Astrocyte (in vitro differentiated cells and primary cell): Measurements from ENCODE around the gene NAT9. TPM values are rescaled to one million over a fixed set of nuclear protein-coding genes. Genes with fewer than 3 reads are reported as not detected.

Experiments
- DNase-seq: peaks from one replicate; pipeline ENCODE4 v3.0.0-alpha.2; 2010; ENCODE audit warnings: low read depth
- FAIRE-seq: peaks from 2 replicates; lab custom pipeline; 2011; peaks lifted over from hg19 to GRCh38; lab: Jason Lieb, UNC
- H2AFZ ChIP-seq: 2 replicates; pipeline ENCODE4 v1.6.0; 2012; ENCODE audit warnings: low read depth, low read length, inconsistent platforms
- H3K27ac ChIP-seq: 2 replicates; pipeline ENCODE4 v1.5.1; 2011; ENCODE audit warnings: low read depth, low read length, inconsistent platforms
- H3K27me3 ChIP-seq: 2 replicates; pipeline ENCODE4 v1.6.0; 2011; ENCODE audit warnings: low read length, inconsistent platforms; ENCODE audit not compliant: insufficient read depth
- H3K36me3 ChIP-seq: 2 replicates; pipeline ENCODE4 v1.5.1; 2011; ENCODE audit warnings: low read length, inconsistent platforms; ENCODE audit not compliant: insufficient read depth
- H3K4me1 ChIP-seq: 2 replicates; pipeline ENCODE4 v1.5.1; 2011; ENCODE audit warnings: low read length, inconsistent platforms; ENCODE audit not compliant: insufficient read depth
- H3K4me2 ChIP-seq: 2 replicates; pipeline ENCODE4 v1.6.0; 2012; ENCODE audit warnings: low read length, inconsistent platforms
- H3K4me3 ChIP-seq: 2 replicates; pipeline ENCODE4 v1.5.1; 2011; ENCODE audit warnings: low read depth, mild to moderate bottlenecking, low read length, inconsistent platforms; ENCODE audit not compliant: insufficient read depth
- H3K79me2 ChIP-seq: 2 replicates; pipeline ENCODE4 v1.6.0; 2012; ENCODE audit warnings: mild to moderate bottlenecking, low read length, inconsistent platforms; ENCODE audit not compliant: insufficient read depth
- H3K9ac ChIP-seq: 2 replicates; pipeline ENCODE4 v1.6.0; 2012; ENCODE audit warnings: mild to moderate bottlenecking, low read length, inconsistent platforms
- H3K9me3 ChIP-seq: 2 replicates; pipeline ENCODE4 v1.5.1; 2012; ENCODE audit warnings: low read depth, mild to moderate bottlenecking, low read length, inconsistent platforms; ENCODE audit not compliant: insufficient read depth
- H4K20me1 ChIP-seq: 2 replicates; pipeline ENCODE4 v1.6.0; 2012; ENCODE audit warnings: low read length, inconsistent platforms; ENCODE audit not compliant: insufficient read depth
- H3K27ac Mint-ChIP-seq: one replicate; pipeline ENCODE4 v1.8.0; 2021; ENCODE audit warnings: mild to moderate bottlenecking, mixed read lengths; ENCODE audit not compliant: unreplicated experiment
- H3K27me3 Mint-ChIP-seq: one replicate; pipeline ENCODE4 v1.8.0; 2021; ENCODE audit warnings: low read depth, mixed read lengths; ENCODE audit not compliant: unreplicated experiment
- H3K36me3 Mint-ChIP-seq: one replicate; pipeline ENCODE4 v1.8.0; 2021; ENCODE audit warnings: low read depth, mixed read lengths; ENCODE audit not compliant: unreplicated experiment
- H3K4me1 Mint-ChIP-seq: one replicate; pipeline ENCODE4 v1.8.0; 2021; ENCODE audit warnings: low read depth, mixed read lengths; ENCODE audit not compliant: unreplicated experiment
- H3K4me3 Mint-ChIP-seq: one replicate; pipeline ENCODE4 v1.8.0; 2021; ENCODE audit warnings: mild to moderate bottlenecking, moderate library complexity, mixed read lengths; ENCODE audit not compliant: unreplicated experiment
- H3K9me3 Mint-ChIP-seq: one replicate; pipeline ENCODE4 v1.8.0; 2021; ENCODE audit warnings: mild to moderate bottlenecking, mixed read lengths; ENCODE audit not compliant: unreplicated experiment
- CTCF ChIP-seq: IDR thresholded peaks from 2 replicates; pipeline ENCODE4 v1.5.1; 2011; ENCODE audit warnings: low read depth, mild to moderate bottlenecking, inconsistent platforms, low read length, moderate library complexity; ENCODE audit not compliant: insufficient read depth
- EZH2 ChIP-seq: IDR thresholded peaks from 2 replicates; pipeline ENCODE4 v1.6.1; 2012; ENCODE audit warnings: mild to moderate bottlenecking, low read length, inconsistent platforms; ENCODE audit not compliant: insufficient read depth
- total RNA-seq: library from RNA; stranded (reverse); gene quantifications from 2 replicates; pipeline ENCODE4 v1.2.1, GENCODE V29; 2021

NAT9 gene
- total RNA-seq, 1 donor from 2014 or later, result 58.4 TPM

GRCh38 chr17:74775409-74776043, 619 bp downstream of the NAT9 start:
- Histone ChIP-seq H3K27me3 (no peaks in the 10 kb centered on the region), H3K4me1 (peaks cover 20% of the 10 kb centered on the region), H3K27ac (peak overlapping the region; percentile 66), H3K9me3 (no peaks in the 10 kb centered on the region), H3K4me2 (peak overlapping the region; percentile 99), H4K20me1 (peaks cover 69% of the 10 kb centered on the region), H3K4me3 (peak overlapping the region; percentile 88), H3K79me2 (peaks cover 48% of the 10 kb centered on the region), H3K36me3 (peaks cover 27% of the 10 kb centered on the region), H3K9ac (peak overlapping the region; percentile 89), H2AFZ (peak overlapping the region; percentile 76)
- peaks cover 29% of the 10 kb centered on the region for H3K4me1 Mint-ChIP-seq
- no peaks in the 10 kb centered on the region for H3K27me3 Mint-ChIP-seq
- DNase-seq, result no peak
- H3K27ac Mint-ChIP-seq, result peak overlapping the region; percentile 94
- TF ChIP-seq EZH2, result no peak
- TF ChIP-seq CTCF, result no peak
- no peaks in the 10 kb centered on the region for H3K9me3 Mint-ChIP-seq
- H3K4me3 Mint-ChIP-seq, result peak overlapping the region; percentile 99
- FAIRE-seq, result no peak
- peaks cover 21% of the 10 kb centered on the region for H3K36me3 Mint-ChIP-seq

- H3K79me2 ChIP-seq, result peaks cover 42% of the 10 kb centered on the region
- no peak overlapping the region for H3K4me3 ChIP-seq
- peaks cover 27% of the 10 kb centered on the region for H3K4me1 Mint-ChIP-seq
- H3K27ac Mint-ChIP-seq, result peak overlapping the region; percentile 83
- H4K20me1 ChIP-seq, result peaks cover 62% of the 10 kb centered on the region
- peaks cover 19% of the 10 kb centered on the region for H3K36me3 Mint-ChIP-seq
- H3K9ac ChIP-seq, result no peak overlapping the region
- TF ChIP-seq CTCF (no peak), EZH2 (no peak)
- no peak for FAIRE-seq
- H3K27me3 Mint-ChIP-seq, result no peaks in the 10 kb centered on the region
- H3K9me3 ChIP-seq, result no peaks in the 10 kb centered on the region
- DNase-seq, result peak; percentile 53
- peak overlapping the region; percentile 73 for H3K4me2 ChIP-seq
- H3K27ac ChIP-seq, result no peak overlapping the region
- peaks cover 23% of the 10 kb centered on the region for H3K36me3 ChIP-seq
- H3K4me1 ChIP-seq, result peaks cover 20% of the 10 kb centered on the region
- no peaks in the 10 kb centered on the region for H3K27me3 ChIP-seq
- peak overlapping the region; percentile 79 for H3K4me3 Mint-ChIP-seq
- no peaks in the 10 kb centered on the region for H3K9me3 Mint-ChIP-seq
- H2AFZ ChIP-seq, result no peak overlapping the region
Measured at GRCh38 chr17:74773871-74774286, 2.3 kb downstream of the NAT9 start.

GRCh38 chr17:74773414-74773813, 2.7 kb downstream of the NAT9 start:
- no peak for DNase-seq
- H3K27me3 Mint-ChIP-seq, result no peaks in the 10 kb centered on the region
- peak overlapping the region; percentile 79 for H3K4me3 Mint-ChIP-seq
- H3K4me1 Mint-ChIP-seq, result peaks cover 30% of the 10 kb centered on the region
- Histone ChIP-seq H3K9ac (no peak overlapping the region), H4K20me1 (peaks cover 63% of the 10 kb centered on the region), H3K36me3 (peaks cover 23% of the 10 kb centered on the region), H3K79me2 (peaks cover 40% of the 10 kb centered on the region), H3K9me3 (no peaks in the 10 kb centered on the region), H3K27ac (no peak overlapping the region), H3K4me2 (peak overlapping the region; percentile 73), H3K4me3 (no peak overlapping the region), H3K4me1 (peaks cover 23% of the 10 kb centered on the region), H2AFZ (no peak overlapping the region), H3K27me3 (no peaks in the 10 kb centered on the region)
- H3K9me3 Mint-ChIP-seq, result no peaks in the 10 kb centered on the region
- no peak for TF ChIP-seq CTCF
- H3K27ac Mint-ChIP-seq, result peak overlapping the region; percentile 83
- H3K36me3 Mint-ChIP-seq, result peaks cover 21% of the 10 kb centered on the region
- no peak for FAIRE-seq
